SU-DHL-6 (cell line): Measurements from ENCODE around the gene PLXNB2.

ENCODE experiments used
- H2AFZ ChIP-seq: fragments of 200-600 bp; sonication (generic); 2 replicates; pipeline ENCODE4 v1.6.1; 2014; ENCODE audit warnings: low read depth, mild to moderate bottlenecking, moderate library complexity, mixed read lengths, antibody characterized with exemption, low read length; ENCODE audit not compliant: severe bottlenecking
- H3F3A ChIP-seq: fragments of 200-600 bp; shearing (Covaris generic); 2 replicates; pipeline ENCODE4 v1.6.0; 2016; ENCODE audit warnings: antibody characterized with exemption, mild to moderate bottlenecking; ENCODE audit not compliant: insufficient read depth
- H3K27ac ChIP-seq: fragments of 200-600 bp; sonication (generic); 2 replicates; pipeline ENCODE4 v1.5.1; 2016; ENCODE audit warnings: low read depth, mild to moderate bottlenecking, low read length, moderate library complexity, mixed read lengths
- H3K27me3 ChIP-seq: fragments of 200-600 bp; sonication (generic), shearing (Covaris generic); 2 replicates; pipeline ENCODE4 v1.6.0; 2014; ENCODE audit warnings: mild to moderate bottlenecking, low read length
- H3K36me3 ChIP-seq: fragments of 200-600 bp; sonication (generic); 2 replicates; pipeline ENCODE4 v1.6.1; 2014; ENCODE audit warnings: mild to moderate bottlenecking, low read length, mixed read lengths
- H3K4me2 ChIP-seq: fragments of 300-600, 200-600 bp; shearing (Covaris generic), sonication (generic); 2 replicates; pipeline ENCODE4 v1.6.0; 2014; ENCODE audit warnings: low read length, low read depth, mild to moderate bottlenecking; ENCODE audit not compliant: poor library complexity, severe bottlenecking
- H3K4me3 ChIP-seq: fragments of 200-600 bp; sonication (generic); 2 replicates; pipeline ENCODE4 v1.5.1; 2014; ENCODE audit warnings: antibody characterized with exemption, low read length, mild to moderate bottlenecking, mixed read lengths; ENCODE audit not compliant: insufficient read depth, poor library complexity, severe bottlenecking
- H3K79me2 ChIP-seq: fragments of 200-600 bp; sonication (generic); 2 replicates; pipeline ENCODE4 v1.6.1; 2014; ENCODE audit warnings: mild to moderate bottlenecking, low read length, moderate library complexity; ENCODE audit not compliant: insufficient read depth
- H3K9ac ChIP-seq: fragments of 200-600 bp; sonication (generic); 2 replicates; pipeline ENCODE4 v1.7.0; 2014; ENCODE audit warnings: mild to moderate bottlenecking, low read length
- H3K9me2 ChIP-seq: fragments of 200-600 bp; sonication (generic); replicated peaks from 2 replicates; pipeline ENCODE4 v1.6.1; 2014; ENCODE audit warnings: low read length; ENCODE audit not compliant: insufficient read depth
- H3K9me3 ChIP-seq: fragments of 200-600 bp; sonication (generic); 2 replicates; pipeline ENCODE4 v1.6.1; 2014; ENCODE audit warnings: low read length, mixed read lengths; ENCODE audit not compliant: insufficient read depth
- H4K20me1 ChIP-seq: fragments of 200-600 bp; sonication (generic); 2 replicates; pipeline ENCODE4 v1.6.1; 2014; ENCODE audit warnings: low read depth, mild to moderate bottlenecking, antibody characterized with exemption, low read length, moderate library complexity, mixed read lengths
- EZH2phosphoT487 ChIP-seq: fragments of 200-600 bp; sonication (generic), shearing (Covaris generic); conservative IDR thresholded peaks from 2 replicates; pipeline ENCODE4 v1.6.1; 2018; ENCODE audit warnings: mild to moderate bottlenecking, antibody characterized with exemption, low read length, moderate library complexity, mixed read lengths
- TF ChIP-seq, protein P1 (sequence below): fragments of 200-600 bp; sonication (generic); IDR thresholded peaks from one replicate; pipeline ENCODE4 v1.5.1; 2017; ENCODE audit warnings: antibody characterized with exemption, mild to moderate bottlenecking, low read length, moderate library complexity; ENCODE audit not compliant: insufficient read depth, poor library complexity, severe bottlenecking

Gene PLXNB2

DNA sequence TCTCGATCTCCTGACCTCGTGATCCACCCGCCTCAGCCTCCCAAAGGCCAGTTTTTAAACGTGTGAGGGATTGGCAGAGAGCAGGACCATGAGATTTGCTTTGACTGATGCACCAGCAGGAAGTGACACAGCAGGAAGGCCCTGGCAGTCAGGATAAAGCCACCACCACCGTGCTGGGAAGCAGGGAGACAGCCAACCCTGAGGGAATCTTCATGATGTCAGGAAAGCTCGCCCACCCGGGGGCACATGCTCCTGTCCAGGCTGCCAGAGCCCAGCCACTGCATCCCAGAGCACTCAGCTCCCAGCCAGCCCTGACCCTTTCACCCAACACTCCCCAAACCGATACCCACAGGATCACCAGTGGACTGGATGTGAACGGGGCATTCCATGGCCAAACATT lies 68.7 kb downstream of the PLXNB2 start:
- H3K27me3 ChIP-seq: no peaks in the 10 kb centered on the region
- no peak overlapping the region for H2AFZ ChIP-seq
- no peaks in the 10 kb centered on the region for H3K9me2 ChIP-seq
- H3K4me2 ChIP-seq: no peak overlapping the region
- no peak overlapping the region for H3K4me3 ChIP-seq
- peaks cover 17% of the 10 kb centered on the region for H3F3A ChIP-seq
- no peak overlapping the region for H3K27ac ChIP-seq
- TF ChIP-seq, protein P1, sequence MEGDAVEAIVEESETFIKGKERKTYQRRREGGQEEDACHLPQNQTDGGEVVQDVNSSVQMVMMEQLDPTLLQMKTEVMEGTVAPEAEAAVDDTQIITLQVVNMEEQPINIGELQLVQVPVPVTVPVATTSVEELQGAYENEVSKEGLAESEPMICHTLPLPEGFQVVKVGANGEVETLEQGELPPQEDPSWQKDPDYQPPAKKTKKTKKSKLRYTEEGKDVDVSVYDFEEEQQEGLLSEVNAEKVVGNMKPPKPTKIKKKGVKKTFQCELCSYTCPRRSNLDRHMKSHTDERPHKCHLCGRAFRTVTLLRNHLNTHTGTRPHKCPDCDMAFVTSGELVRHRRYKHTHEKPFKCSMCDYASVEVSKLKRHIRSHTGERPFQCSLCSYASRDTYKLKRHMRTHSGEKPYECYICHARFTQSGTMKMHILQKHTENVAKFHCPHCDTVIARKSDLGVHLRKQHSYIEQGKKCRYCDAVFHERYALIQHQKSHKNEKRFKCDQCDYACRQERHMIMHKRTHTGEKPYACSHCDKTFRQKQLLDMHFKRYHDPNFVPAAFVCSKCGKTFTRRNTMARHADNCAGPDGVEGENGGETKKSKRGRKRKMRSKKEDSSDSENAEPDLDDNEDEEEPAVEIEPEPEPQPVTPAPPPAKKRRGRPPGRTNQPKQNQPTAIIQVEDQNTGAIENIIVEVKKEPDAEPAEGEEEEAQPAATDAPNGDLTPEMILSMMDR: no peak
- no peak for TF ChIP-seq EZH2phosphoT487
- no peaks in the 10 kb centered on the region for H3K36me3 ChIP-seq
- no peak overlapping the region for H3K9ac ChIP-seq
- no peaks in the 10 kb centered on the region; the same call in 1 of the 2 replicates for H4K20me1 ChIP-seq
- no peaks in the 10 kb centered on the region for H3K9me3 ChIP-seq
- H3K79me2 ChIP-seq: peaks cover 79% of the 10 kb centered on the region

- Histone ChIP-seq H3K9ac (no peak overlapping the region), H3K9me2 (no peaks in the 10 kb centered on the region), H3K79me2 (peaks cover 68% of the 10 kb centered on the region), H4K20me1 (no peaks in the 10 kb centered on the region; the same call in 1 of the 2 replicates), H3F3A (peaks cover 6% of the 10 kb centered on the region; the same call in 1 of the 2 replicates), H3K27me3 (no peaks in the 10 kb centered on the region), H3K4me2 (no peak overlapping the region), H3K27ac (no peak overlapping the region), H3K4me3 (no peak overlapping the region), H3K9me3 (no peaks in the 10 kb centered on the region), H3K36me3 (no peaks in the 10 kb centered on the region), H2AFZ (no peak overlapping the region)
- no peak for TF ChIP-seq EZH2phosphoT487
- TF ChIP-seq, protein P1: peak; percentile 27
These were observed 70.6 kb downstream of the PLXNB2 start for GRCh38 chr22:50236731-50237409.

GRCh38 chr22:50233223-50233622 lies 74.2 kb downstream of the PLXNB2 start:
- Histone ChIP-seq H3K9me2 (no peaks in the 10 kb centered on the region), H3K27me3 (no peaks in the 10 kb centered on the region), H2AFZ (no peak overlapping the region), H3K9me3 (no peaks in the 10 kb centered on the region), H3K4me2 (no peak overlapping the region), H4K20me1 (no peaks in the 10 kb centered on the region; the same call in 1 of the 2 replicates), H3K79me2 (peaks cover 37% of the 10 kb centered on the region), H3K36me3 (no peaks in the 10 kb centered on the region), H3K4me3 (no peak overlapping the region), H3K27ac (no peak overlapping the region), H3K9ac (no peak overlapping the region), H3F3A (no peaks in the 10 kb centered on the region)
- TF ChIP-seq EZH2phosphoT487: no peak
- TF ChIP-seq, protein P1: no peak
